Hepatic stellate cell (primary cell): ENCODE measurements around the gene PAFAH2.

Experiments
- DNase-seq: peaks from one replicate; pipeline ENCODE4 v3.0.0; 2011; ENCODE audit warnings: low spot score

Gene PAFAH2

DNA sequence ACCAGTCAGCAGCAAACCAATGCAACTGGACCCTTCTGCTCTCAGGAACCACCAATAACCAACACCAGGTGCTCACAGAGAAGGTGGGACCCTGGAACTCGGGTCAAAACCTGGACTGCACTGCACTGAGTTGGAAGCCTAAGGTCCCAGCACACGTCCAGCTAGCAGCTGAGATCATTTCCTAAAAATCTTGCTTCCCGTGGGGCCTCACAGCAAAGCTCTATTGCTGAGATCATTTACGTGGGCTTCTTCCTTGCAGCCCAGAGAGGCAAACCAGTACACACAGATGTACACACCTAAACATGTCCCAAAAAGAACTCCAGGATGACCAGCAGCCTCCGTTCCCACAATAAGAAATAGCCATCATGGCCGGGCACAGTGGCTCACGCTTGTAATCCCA lies 68.8 kb downstream of the PAFAH2 start:
- DNase-seq: no peak

- no peak for DNase-seq
Measured at GRCh38 chr1:25927521-25928265, 70.2 kb downstream of the PAFAH2 start.

DNA sequence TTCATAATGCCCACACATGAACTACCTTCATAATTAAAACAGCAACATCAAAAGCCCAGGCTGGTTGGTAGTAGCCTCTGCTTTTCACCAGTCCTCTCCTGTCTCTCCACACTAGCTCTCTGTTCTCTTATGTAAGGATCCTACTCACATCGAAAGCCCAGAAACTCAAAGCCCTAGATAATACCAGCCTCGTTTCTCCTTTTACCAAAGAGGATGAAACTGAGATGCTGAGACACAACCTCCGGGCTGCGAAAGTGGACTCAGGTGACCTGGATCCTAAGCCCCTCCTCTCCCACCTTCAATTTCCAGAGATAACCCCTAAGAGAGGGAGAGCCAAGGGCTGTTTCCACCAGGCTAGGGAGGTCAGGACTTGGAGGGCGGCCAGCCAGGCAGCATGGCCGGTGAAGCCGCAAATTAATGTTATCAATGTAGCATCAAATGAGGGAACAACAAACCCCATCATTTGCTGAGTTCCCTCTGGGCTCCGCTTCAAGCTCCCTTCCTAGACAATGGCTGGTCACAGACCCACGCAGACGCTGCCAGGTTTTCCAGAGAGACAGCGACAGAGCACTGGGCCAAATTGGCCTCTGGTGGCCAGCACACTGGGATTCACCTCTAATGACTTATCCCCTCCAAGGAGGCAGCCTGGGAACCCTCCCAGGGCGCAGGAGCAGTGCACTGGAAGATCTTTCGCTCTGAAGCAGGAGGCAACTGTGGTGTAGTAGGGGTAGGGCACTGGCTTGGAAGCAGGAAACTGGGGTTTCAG lies 70.9 kb downstream of the PAFAH2 start:
- DNase-seq: no peak

GRCh38 chr1:25924454-25924853 lies 73.4 kb downstream of the PAFAH2 start:
- no peak for DNase-seq

DNA sequence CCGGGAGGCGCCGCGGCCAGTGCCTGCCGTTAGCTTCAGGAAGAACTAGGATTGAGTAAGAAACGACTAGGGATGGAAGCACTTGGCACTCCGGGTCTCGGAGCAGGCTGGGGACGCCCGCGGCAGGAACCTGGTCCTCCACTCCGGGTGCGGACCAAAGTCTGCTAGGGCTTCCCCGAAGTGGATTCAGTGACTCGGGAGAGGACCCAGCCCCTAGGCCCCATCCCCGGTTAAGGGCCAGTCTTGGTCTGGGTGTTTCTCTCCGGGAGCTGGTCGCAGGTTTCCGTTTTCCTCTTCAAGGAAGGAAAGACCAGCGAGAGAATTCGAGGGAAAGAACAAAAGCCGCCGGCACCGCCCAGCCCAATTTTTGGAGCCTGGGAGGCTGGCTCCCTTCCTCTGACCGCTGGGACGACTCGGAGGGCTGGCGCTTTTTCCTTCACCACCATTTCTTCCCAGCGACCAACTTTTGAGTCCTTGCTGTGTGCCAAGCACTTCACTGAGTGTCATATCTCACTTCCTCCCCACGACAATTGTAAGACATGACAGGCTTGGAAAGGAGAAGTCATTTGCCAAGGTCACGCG lies 74.8 kb downstream of the PAFAH2 start:
- peak; percentile 31 for DNase-seq

DNA sequence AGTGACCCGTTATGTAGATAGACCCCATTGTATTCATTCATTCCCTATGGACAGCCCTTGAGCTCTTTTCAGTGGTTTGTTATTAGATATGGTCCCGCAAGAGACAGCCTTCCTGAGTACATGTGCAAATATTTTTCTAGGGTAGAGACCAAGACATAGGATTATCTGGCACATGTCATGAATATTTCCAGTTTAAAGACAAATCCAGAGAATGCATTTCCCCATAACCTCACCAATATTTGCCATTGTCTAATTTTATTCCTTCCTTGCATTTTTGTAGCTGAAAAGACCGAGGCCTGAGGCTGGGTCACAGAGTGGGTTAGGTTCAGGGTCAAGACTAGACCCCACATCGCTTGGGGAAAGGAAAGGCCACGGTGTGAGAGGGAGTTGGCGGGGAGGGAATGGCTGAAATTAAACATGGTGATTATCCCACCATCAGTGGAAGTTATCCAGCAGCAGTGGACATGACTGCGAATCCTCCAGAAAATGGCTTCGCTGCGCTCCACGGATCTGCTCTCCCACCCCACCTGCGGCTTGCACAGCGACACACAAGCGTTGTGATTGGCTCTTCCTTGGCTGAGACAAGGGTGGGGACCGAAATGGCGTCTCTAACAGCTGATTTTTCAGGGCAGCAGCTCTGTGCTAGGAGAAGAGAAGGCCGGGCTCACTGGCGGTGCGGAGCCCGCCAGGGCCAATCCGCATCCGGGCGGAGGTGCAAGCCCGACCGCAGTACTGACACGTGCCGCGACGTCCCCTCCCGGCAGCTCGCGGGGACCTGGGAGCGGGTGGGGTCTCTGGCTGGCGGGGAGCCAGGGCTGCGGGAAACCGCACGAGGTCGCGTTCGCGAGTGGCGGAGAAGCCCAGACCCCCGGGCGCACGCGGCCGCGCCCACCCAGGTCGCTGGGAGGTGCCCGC lies 75.5 kb downstream of the PAFAH2 start:
- peak; percentile 48 for DNase-seq

DNA sequence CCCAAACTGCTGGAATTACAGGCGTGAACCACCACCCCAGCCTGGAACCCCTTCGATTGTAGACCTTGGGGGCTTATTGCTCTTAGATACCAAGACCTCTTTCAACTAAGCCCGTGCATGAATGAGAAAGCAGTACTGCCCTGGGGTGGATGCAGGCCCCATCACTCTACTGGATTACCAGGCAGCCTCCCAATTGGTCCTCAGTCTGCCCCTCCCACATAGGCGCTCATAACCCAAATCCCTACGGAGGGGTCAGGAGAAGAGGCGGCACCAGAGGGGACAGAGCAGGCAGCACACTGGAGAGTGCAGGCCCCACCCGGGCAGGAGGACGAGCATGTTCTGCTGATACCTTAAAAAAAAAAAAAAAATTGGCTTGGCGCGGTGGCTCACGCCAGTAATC lies 79.2 kb downstream of the PAFAH2 start:
- no peak for DNase-seq

DNA sequence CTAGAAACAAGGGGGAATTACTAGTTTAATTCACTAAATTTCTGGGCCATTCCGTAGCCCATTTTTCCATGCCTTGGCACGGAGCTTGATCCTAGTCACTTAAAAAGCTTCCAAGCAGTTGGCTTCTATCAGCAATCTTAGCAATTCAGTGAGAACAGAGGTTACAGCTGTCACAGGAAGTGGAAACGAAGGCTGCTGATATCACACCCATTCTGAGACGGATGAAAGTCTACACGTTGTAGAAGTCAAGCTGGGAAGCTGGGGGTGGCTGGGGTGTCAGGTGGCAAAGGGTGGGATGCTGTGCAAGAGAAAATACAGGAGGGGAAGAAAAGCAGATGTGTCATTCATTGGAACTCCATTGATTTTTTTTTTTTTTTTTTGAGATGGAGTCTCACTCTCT lies 79.9 kb downstream of the PAFAH2 start:
- no peak for DNase-seq

- DNase-seq: no peak
Measured at GRCh38 chr1:25916460-25916859, 81.4 kb downstream of the PAFAH2 start.

DNA sequence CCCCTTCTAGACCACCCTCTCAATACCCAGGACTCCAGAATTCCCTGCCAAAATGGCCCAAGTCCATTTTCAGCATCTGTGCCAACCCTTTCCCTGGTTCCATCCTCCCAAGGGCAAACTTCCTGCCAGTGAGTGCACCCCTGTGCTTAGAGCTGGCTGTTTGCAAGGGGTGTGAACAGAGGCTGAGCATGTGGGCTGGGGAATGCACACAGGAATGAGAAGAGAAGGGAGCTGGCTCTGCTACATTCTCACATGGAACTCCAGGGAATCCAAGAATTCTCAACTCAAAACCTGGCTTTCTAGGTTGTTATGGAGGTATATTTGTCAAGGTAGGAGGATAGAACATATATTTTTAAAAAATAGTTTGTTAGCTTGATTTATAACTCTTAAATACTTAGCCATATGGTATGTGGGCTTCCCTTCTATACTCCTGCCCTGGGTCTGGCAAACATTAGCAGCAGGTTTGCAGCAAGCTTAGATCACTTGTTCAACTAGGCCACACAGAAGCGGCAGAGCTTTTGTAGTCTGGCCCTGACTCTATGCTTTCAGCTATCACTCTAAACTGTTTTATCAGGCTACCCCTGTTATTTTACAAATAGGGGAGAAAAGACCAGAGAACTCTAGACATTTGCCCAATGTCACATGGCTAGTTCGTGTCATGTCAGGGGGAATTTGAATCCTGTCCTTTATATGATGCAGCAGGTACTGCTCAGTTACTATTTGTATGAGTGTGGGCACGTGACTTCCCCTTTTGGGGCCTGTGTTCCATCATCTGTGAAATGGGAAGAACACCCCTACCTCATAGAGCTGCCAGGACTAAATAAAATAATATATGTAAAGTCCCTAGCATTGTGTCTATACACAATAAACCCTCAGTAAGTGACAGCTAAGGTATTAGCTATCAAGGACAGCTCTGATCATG lies 83.5 kb downstream of the PAFAH2 start:
- no peak for DNase-seq

- no peak for DNase-seq
Measured at GRCh38 chr1:25913206-25913605, 84.7 kb downstream of the PAFAH2 start.

DNA sequence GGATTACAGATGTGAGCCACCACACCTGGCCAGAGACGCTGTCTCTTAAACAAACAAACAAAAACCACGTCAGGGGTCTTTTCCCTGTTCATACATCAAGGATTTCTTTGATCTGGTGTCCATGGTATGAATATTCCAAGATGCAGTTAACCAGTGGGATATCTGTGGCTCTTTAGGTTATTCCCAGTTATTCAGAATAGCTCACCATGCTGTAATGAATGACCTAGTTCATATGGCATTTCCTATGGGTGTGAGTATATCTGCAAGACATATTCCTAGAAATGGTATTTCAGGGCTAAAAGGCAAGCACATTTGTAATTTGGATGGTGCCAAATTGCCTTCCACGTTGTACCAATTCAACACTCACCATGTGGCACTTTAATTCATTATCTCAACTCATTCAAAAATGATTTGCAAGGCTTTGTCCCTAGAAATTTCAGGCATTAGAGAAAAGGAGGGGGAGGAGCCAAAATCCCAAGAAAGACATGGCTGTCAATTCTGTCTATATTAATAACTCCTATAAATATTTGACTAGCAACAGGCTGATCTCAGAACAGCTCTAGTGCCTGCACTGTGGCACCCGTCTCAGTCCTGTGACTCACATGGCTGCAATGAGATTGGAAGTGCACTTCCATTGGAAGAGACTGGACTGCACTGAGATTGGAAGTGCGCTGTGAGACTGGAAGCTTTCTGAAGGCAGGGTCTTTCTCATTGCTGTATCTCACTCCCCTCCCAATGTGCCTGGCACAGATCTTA lies 85.6 kb downstream of the PAFAH2 start:
- DNase-seq: peak; percentile 78

- DNase-seq: no peak
Measured at GRCh38 chr1:25911162-25911561, 86.7 kb downstream of the PAFAH2 start.
